ENCODE data around the gene NUAK1.

NUAK1 gene

DNA sequence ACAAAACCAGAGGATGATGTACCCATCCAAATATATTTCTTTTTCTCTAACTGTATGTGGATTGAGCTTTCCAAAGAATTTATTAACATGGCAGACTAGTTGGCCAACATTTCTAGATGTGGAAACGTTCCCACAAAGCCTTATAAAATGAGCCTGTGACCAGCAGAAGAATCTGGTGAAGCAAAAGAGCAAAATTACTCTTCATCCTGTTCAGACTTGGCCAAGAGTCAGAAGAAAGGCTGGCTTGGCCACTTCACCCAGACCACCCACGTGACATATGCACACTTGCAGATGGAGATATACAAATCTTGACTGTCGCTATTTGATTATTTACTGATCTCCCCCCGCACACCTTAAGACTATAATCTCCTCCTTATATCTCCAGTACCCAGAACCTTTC is 96.7 kb downstream of the NUAK1 start:
- in situ Hi-C loops (cut with MboI; ENCODE audit: low sequenced_read_pairs): no loop called here

DNA sequence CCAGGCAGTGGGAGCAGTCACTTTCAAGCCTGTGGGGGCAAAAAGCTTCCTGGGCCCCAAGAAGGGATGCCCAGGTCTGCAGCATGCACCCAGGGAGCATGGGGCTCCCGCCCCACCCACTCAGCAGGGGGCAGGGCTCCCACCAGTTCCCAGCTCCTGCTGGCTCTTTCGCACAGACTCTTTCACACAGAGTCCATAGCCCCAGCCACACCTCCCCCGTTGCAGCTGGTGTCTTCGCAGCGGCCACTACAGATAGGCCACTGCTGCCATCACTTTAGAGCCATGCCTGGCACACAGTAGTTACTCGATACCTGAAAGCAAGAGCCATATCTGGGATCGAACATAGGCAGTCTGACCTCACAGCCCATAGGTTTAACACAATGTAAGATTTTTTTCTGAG is 98.2 kb downstream of the NUAK1 start:
- in situ Hi-C loops (cut with MboI; ENCODE audit: low sequenced_read_pairs): no loop called here

DNA sequence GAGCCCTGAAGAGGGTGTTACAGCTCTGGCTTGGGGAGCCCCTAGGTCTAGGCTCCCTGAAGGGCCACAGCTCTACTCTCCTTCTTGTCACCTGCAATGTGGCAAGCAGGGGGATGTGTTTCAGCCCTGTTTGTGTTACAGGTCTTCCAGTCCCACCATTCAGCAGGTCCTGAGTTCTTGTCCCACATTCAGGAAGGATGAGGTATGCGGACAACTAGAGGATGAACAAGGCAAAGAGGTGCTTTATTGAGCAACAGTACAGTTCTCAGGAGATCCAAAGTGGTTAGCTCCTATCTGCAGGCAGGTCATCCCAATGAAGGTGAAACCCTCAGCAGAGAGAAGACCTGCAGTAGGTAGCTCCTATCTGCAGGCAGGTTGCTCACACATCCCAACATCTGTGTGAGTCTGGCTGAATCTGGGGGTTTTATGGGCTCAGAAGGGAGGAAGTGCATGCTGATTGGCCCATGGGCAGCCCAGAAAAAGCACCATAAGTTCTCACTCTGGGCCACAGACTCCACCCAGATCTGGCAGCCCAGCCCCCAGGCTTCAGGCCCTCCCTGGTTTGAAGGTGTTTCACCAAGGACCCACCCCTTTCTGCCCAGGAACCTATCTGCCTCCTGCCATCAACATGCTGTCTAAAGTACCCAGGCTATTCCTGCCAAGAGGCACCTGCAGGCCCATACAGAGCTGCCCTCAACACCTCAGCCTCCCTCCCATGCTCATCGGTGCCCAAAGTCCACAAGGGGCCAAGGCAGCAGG is 98.9 kb downstream of the NUAK1 start:
- in situ Hi-C loops (cut with MboI; ENCODE audit: low sequenced_read_pairs): no loop called here

GRCh38 chr12:106039242-106039641 is 99.5 kb downstream of the NUAK1 start:
- in situ Hi-C loops (cut with MboI; ENCODE audit: low sequenced_read_pairs): no loop called here

GRCh38 chr12:106037524-106038298 is 101.0 kb downstream of the NUAK1 start:
- in situ Hi-C loops (cut with MboI; ENCODE audit: low sequenced_read_pairs): no loop called here

DNA sequence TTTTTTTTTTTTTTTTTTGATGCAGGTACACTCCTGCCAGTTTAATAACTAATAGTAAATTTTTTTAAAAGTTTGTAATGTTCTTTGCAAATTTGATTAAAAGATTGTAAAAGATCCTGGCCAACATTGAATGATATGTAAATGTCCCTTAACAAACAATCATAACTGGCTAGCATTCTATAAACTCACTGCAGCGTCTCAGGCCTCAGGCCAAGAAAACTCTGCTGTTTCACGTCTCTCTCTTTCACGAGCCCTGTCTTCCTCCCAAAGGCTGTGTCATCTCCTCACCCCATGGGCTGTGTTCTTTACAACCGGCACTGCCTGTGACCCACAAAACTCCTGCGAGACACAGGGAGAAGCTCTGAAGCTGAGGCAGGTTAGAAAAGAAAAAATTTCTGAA is 103.3 kb downstream of the NUAK1 start:
- in situ Hi-C loops (cut with MboI; ENCODE audit: low sequenced_read_pairs): no loop called here

DNA sequence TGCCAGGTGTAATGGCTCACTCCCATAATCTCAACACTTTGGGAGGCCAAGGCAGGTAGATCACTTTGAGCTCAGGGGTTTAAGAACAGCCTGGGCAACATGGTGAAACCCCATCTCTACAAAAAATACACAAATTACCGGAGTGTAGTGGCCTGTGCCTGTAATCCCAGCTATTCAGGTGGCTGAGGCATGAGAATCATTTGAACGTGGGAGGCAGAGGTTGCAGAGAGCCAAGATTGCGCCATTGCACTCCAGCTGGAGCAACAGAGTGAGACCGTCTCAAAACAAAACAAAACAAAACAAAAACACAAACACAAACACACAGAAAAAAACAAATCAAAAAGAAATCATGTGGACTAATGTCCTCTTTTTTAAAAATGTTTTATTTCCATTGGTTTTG is 104.4 kb downstream of the NUAK1 start:
- in situ Hi-C loops (cut with MboI; ENCODE audit: low sequenced_read_pairs): no loop called here

DNA sequence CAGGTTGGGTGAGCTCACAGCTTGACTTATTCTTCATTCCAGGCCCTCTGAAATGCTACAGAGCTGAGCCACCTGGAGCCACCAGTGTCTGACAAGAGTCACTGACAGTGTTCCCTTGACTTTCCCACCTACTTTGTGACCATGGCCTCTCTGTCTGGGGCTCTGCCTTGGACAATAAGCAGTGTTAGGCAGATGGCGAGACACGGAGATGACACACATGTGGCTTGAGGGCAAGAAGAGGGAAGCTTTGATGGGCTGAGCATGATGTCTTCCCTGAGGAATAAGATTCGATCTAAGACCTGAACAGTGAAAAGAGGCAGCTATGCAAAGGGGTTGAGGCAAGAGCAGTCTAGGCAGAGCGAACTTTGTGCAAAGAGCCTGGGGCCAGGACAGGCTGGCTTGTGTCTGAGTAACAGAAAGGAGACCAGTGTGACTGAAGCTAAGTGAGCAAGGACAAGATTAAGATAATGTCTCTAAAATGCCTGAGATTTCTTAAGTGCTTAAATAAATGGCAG is 105.5 kb downstream of the NUAK1 start:
- in situ Hi-C loops (cut with MboI; ENCODE audit: low sequenced_read_pairs): no loop called here

GRCh38 chr12:106032623-106032925 is 106.2 kb downstream of the NUAK1 start:
- in situ Hi-C loops (cut with MboI; ENCODE audit: low sequenced_read_pairs): no loop called here

DNA sequence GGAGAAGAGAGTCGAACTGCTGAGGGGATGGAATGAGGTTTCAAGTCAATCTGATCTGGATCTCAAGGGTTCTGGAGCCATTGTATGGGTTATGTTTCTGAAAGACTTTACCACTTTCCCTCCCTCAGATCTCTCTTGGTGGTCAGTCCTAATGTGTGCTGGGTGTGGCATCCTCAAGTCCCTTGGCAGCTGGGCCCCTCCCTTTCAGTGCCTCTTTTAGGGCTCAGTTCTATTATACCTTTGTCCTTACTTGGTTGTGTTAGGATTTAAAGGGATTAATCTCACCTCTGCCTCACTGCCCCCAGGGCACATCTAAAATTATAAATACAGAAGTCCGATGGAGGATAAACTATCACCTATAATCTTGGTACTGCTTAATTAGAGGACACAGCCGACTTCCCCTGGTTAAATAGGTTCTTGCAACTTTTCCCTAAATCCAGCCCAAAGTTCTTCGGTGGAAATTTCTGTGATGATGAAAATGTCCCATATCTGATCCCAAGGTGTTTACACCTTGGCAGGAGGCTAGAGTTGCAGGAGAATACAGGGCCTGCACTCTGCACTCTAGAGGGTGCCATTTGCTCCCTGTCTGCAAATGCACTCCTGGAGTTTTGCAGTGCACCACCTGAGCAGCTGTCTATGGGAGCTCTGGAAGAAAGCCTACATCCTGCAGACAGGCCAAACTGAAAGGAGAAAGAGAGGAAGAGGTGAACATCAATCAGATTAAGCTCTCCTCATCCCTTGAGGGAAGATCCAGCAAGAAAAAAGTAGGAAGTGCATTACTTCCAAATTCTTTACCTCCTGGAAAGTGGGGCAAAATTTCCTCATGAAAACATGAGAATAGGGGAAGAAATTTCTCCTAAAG is 106.8 kb downstream of the NUAK1 start:
- in situ Hi-C loops (cut with MboI; ENCODE audit: low sequenced_read_pairs): no loop called here

DNA sequence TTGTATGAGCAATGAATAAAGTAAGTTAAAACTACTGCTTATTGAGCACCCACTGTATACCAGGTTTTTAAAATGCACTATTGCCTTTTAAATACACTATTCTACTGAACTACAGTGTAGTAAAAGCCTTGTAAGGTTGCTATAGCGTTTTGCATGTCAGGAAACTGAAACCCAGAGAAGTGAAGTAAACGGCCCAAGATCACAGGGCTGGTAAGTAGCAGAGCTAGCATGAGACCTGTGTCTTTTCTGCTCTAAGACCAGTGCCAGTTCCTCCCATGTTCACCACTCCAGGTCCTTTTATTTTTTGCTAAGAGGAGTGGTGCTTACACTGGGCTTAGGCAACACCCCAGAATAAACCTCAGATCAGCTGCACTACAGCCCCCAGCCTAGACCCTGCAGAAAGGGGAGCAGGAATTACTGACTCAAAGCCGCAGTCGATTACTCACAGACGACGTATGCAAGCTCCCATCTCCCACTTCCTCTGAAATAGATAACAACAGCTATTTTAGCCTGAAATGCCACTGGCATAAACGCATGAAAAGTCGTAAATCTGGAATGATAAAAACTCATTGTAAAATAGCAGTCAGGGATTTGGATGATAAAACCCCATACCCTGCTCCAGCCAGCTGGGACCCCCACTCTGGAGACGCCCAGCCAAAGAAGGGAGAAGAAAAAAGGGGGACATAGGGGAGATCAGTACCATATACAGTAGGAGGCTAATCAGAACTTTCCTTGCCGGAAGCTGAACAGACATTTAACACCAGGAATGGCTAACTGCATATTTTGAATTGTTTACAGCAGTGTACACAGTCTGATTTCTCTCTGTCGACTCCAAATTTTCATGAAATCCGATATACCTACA is 108.3 kb downstream of the NUAK1 start:
- in situ Hi-C loops (cut with MboI; ENCODE audit: low sequenced_read_pairs): no loop called here

GRCh38 chr12:106029532-106029931 is 109.2 kb downstream of the NUAK1 start:
- in situ Hi-C loops (cut with MboI; ENCODE audit: low sequenced_read_pairs): no loop called here

GRCh38 chr12:106027911-106028310 is 110.8 kb downstream of the NUAK1 start:
- in situ Hi-C loops (cut with MboI; ENCODE audit: low sequenced_read_pairs): no loop called here

GRCh38 chr12:106027286-106027685 is 111.5 kb downstream of the NUAK1 start:
- in situ Hi-C loops (cut with MboI; ENCODE audit: low sequenced_read_pairs): no loop called here

GRCh38 chr12:106025129-106025528 is 113.6 kb downstream of the NUAK1 start:
- in situ Hi-C loops (cut with MboI; ENCODE audit: low sequenced_read_pairs): no loop called here

DNA sequence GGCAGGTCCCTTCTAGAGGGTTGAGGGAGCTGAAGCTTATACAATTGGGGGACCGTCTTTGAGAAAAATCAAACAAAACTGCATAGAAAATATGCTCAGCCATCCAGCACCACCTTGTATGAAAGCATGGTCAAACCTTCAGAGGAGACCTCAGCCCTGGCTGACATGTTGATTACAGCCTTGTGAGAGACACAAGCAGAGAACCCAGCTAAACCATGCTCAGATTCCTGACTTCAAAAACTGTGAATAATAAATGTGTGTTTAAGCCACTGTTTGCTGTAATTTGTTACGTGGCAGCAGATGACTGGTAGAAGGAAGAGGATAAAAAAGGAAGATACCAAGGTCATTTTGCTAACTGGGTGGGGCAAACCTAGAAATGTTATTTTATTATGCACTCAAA is 115.7 kb downstream of the NUAK1 start:
- in situ Hi-C loops (cut with MboI; ENCODE audit: low sequenced_read_pairs): no loop called here

GRCh38 chr12:106022568-106023012 is 116.2 kb downstream of the NUAK1 start:
- in situ Hi-C loops (cut with MboI; ENCODE audit: low sequenced_read_pairs): no loop called here

- in situ Hi-C loops (cut with MboI; ENCODE audit: low sequenced_read_pairs): no loop called here
Observed at GRCh38 chr12:106021516-106021915, 117.2 kb downstream of the NUAK1 start.

DNA sequence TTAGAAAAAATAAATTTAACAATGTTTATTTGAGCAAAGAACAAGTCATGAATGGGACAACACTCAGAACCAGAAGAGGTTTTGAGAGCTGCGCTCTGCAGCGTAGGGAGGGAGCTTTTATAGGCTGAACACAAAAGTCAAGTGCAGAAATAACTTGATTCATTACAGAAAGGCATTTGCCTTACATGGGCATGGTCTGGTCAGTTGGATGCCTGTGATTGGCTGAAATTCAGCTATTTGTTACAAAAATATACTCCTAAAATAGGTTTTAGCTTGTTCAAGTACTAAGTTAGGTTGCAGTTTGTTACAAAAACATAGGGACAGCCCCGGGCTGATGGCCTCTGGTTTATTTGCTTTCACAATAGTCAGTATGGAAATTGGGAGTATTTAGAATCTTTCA is 118.0 kb downstream of the NUAK1 start:
- in situ Hi-C loops (cut with MboI; ENCODE audit: low sequenced_read_pairs): no loop called here

- in situ Hi-C loops (cut with MboI; ENCODE audit: low sequenced_read_pairs): no loop called here
Observed at GRCh38 chr12:106019144-106019543, 119.6 kb downstream of the NUAK1 start.

Data from HL-60/S4 treated with retinoic acid at 250 ng/mL for 4 days and 3 days (cell line).